ENCODE data around the gene ZCCHC14. TPM values are rescaled to one million over a fixed set of nuclear protein-coding genes. Genes with fewer than 3 reads are reported as not detected.

ZCCHC14 gene
- polyA plus RNA-seq, 3 donors, result 33.8 to 38.1 (median 36.9) TPM

DNA sequence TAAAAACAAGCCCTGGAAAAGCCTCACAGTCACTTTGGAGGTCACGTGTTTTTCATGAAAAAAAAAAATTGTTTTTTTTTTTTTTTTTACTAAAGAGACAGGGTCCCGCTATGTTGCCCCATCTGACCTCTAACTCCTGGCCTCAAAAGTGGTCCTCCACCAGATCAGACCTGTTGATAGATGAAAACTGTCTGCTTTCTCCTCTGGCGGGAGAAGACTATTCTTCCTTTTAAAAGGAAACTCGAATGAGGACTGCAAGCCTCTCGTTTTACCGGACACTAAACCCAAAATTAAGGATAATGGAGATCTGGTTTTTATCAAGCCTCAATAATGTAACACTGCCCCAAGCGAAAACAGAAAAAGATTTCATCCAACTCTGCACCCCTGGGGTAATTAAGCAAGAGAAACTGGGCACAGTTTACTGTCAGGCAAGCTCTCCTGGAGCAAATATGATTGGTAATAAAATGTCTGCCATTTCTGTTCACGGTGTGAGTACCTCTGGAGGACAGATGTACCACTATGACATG lies 25.8 kb downstream of the ZCCHC14 start:
- DNase-seq (ENCODE audit: extremely low read depth in 1 of 11, low read depth in 9 of 11, low spot score in 4 of 11), result no peak

- DNase-seq (ENCODE audit: extremely low read depth in 1 of 11, low read depth in 9 of 11, low spot score in 4 of 11), result no peak
Observed at GRCh38 chr16:87465879-87466278, 26.9 kb downstream of the ZCCHC14 start.

- DNase-seq (ENCODE audit: extremely low read depth in 1 of 11, low read depth in 9 of 11, low spot score in 4 of 11), result peak in 2 of 11 donors; percentile 28 to 43
Observed at GRCh38 chr16:87465306-87465705, 27.5 kb downstream of the ZCCHC14 start.

GRCh38 chr16:87464691-87465300 lies 28.0 kb downstream of the ZCCHC14 start:
- DNase-seq (ENCODE audit: extremely low read depth in 1 of 11, low read depth in 9 of 11, low spot score in 4 of 11), result no peak

DNA sequence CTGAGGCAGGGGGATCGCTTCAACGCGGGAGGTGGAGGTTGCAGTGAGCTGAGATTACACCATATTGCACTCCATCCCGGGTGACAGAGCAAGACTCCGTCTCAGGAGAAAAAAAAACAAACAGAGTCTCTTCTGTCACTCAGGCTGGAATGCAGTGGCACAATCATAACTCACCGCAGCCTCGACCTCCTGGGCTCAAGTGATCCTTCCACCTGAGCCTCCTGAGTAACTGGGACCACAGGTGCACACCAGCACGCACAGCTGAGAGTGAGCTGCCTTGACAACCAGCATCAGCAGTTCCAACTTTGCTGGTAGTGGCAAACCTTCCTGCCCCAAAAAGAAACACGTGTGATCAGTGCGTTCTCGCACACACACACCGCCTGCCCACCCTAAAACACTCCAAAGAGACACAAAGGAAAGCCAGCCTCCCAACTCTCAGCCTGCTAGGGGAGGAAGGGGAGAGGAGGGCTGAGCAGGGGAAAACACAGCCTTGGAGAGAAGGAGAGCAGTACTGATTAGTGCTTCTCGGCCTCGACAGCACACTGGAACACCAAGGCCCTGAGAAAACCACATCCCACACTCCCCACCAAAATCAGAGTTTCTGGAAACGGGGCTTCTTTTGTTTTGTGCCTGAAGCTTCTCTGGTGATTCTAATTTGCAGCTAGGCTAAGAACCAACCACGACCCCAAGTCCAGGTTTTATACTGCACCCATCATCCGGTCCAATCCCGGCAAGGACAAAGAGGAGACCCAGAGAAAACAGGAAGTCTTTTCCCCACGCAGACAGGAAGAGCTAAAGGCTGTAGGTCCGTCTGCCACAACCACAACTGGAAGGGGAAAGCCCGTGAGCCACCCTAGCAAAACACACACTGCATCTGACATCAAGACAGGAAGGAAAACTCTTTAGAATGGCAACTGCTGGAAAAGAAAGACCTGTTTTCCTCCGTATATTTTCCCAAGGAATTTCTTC lies 28.8 kb downstream of the ZCCHC14 start:
- DNase-seq (ENCODE audit: extremely low read depth in 1 of 11, low read depth in 9 of 11, low spot score in 4 of 11), result no peak

GRCh38 chr16:87461466-87461991 lies 31.3 kb downstream of the ZCCHC14 start:
- peak in 10 of 11 donors; percentile 55 to 85 (median 70) for DNase-seq (ENCODE audit: extremely low read depth in 1 of 11, low read depth in 9 of 11, low spot score in 4 of 11)

GRCh38 chr16:87460936-87461335 lies 31.9 kb downstream of the ZCCHC14 start:
- DNase-seq (ENCODE audit: extremely low read depth in 1 of 11, low read depth in 9 of 11, low spot score in 4 of 11), result no peak

DNA sequence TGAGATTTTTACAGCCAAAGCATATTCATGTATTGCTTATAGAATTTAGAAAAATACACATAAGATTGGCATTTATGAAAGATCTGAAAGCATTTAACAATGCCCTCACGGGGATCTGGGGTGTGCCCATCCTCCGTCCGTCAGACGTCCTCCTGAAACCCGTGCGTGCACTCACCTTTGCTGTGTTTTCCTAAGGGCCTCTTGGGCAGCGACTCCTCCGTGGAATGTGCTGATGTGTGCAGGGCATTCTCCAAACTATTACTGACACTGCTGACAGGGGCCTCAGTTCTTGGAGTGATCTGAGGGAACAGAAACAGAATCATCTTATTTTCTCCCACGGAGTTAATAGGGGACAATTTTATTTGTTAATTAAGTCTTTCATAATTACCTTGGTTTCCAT lies 33.0 kb downstream of the ZCCHC14 start:
- no peak for DNase-seq (ENCODE audit: extremely low read depth in 1 of 11, low read depth in 9 of 11, low spot score in 4 of 11)

DNA sequence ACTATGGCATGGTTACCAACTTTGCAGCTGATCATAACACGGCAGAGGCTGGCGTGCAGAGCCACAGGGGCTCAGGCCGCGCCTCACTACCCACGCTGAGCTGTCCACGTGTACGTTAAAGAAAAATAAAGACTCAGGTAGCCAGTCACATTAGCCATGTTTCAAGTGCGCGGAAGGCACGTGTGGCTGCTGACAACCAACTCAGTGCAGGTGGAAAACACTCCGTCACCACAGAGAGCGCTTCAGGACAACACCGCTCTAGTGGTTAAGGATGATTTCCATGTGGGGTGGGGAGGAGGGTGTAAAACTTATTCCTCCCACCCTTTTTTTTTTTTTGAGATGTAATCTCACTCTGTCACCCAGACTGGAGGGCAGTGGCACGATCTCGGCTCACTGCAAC lies 33.8 kb downstream of the ZCCHC14 start:
- no peak for DNase-seq (ENCODE audit: extremely low read depth in 1 of 11, low read depth in 9 of 11, low spot score in 4 of 11)

- no peak for DNase-seq (ENCODE audit: extremely low read depth in 1 of 11, low read depth in 9 of 11, low spot score in 4 of 11)
Observed at GRCh38 chr16:87458424-87458915, 34.4 kb downstream of the ZCCHC14 start.

DNA sequence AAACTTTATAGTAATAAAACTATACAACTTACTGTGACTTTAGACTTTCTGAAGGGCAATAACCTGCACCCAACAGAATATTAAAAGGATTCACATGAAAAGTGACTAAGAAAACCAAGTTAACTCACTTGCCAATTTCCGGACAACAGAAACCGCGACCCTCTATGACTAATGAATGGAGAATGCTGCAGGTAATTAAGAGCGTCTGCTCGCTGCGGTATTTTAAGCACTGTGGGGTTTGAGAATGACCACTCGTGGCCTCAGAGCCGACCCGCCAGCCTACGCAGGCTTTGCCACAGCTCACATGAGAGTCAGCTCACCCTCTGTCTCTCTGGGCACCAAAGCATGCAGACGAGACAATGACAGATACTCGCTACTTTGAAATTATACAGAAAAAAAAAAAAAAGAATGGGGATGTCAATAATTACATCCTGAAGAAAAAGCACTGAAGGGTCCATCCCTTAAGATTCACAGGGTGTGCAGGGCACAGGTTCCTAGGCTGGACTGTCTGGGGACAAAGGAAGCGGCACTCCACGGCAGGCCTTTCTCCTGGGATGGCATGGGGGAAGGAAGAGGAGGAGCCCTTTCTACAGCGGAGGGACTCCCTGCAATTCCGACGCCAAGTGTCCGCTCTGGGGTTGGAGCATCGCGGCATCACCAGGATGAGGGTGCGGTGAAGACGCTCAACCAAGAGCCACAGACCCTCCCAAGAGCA lies 35.0 kb downstream of the ZCCHC14 start:
- no peak for DNase-seq (ENCODE audit: extremely low read depth in 1 of 11, low read depth in 9 of 11, low spot score in 4 of 11)

DNA sequence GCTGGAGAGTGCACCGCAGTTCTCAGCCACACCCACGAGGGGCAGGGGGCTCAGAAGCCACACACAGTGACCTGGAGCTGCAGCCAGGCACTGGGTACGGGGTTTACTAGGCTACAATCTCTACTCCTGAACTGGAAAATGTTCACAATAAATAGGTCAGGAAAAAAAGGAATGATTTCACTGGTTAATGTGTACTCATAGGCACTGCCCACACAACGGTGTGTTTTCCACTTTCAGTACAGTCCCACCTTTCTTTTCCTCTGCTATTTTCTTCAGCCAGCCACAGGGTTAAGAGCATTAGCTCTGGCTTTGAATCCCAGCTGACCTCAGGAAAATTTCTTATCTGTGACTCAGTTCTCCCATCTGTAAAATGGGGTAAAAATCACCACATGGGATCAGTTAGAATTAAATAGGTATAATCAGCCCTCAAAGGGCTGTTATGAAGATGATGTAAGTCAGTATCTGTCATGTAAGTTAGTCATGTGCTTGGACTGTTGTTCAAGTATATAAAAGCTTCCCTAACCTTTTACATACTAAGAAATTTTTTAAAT lies 35.7 kb downstream of the ZCCHC14 start:
- DNase-seq (ENCODE audit: extremely low read depth in 1 of 11, low read depth in 9 of 11, low spot score in 4 of 11), result no peak

DNA sequence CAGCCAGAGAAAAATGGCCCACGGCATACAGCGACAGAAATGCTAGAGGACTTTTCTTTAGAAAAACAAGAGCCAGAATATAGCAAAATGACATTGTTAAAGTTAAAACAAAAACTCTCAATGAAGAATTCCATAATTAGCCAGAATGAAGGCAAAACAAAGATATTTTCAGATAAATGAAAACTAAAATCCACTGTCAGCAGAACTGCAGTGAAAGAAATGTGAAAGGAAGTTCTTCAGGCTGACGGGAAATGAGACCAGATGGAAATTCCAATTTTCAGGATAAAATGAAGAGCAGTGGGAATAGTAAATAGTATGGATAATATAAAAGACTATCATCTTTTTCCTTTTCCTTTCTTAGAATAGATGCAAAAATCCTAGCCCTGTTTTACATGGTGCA lies 38.4 kb downstream of the ZCCHC14 start:
- no peak for DNase-seq (ENCODE audit: extremely low read depth in 1 of 11, low read depth in 9 of 11, low spot score in 4 of 11)

- no peak for DNase-seq (ENCODE audit: extremely low read depth in 1 of 11, low read depth in 9 of 11, low spot score in 4 of 11)
Observed at GRCh38 chr16:87453326-87453725, 39.5 kb downstream of the ZCCHC14 start.

GRCh38 chr16:87451563-87452210 lies 41.1 kb downstream of the ZCCHC14 start:
- DNase-seq (ENCODE audit: extremely low read depth in 1 of 11, low read depth in 9 of 11, low spot score in 4 of 11), result no peak

- no peak for DNase-seq (ENCODE audit: extremely low read depth in 1 of 11, low read depth in 9 of 11, low spot score in 4 of 11)
Observed at GRCh38 chr16:87448866-87449265, 44.0 kb downstream of the ZCCHC14 start.

DNA sequence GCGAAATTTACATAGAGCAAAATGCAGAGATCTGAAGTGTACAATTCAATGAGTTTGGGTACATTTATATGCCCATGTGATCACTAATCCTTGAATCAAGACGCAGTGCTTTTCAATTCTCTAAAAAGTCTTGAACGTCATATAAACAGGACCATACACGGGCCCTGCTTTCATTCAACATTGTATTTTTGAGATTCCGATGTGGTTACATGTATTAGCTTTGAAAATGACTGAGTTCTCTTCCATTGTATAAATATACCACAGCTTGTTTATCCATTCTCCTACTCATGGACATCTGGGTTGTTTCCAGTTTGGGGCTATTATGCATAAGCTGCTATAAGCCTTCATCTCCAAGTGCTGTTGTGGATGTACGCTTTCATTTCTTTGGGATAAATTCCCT lies 45.5 kb downstream of the ZCCHC14 start:
- no peak for DNase-seq (ENCODE audit: extremely low read depth in 1 of 11, low read depth in 9 of 11, low spot score in 4 of 11)

DNA sequence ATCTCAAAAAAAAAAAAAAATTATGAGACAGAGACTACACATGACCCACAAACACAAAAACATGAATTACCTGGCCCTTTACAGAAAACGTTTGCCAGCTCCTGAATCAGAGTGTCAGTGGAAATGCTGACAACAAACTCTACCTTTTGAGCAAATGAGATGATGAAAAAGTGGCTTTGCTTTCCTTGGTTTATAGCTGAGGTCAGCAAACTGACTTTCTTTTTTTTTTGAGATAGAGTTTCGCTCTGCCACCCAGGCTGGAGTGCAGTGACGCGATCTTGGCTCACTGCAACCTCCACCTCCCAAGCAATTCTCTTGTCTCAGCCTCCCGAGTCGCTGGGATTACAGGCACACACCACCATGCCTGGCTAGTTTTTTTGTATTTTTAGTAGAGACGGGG lies 46.3 kb downstream of the ZCCHC14 start:
- DNase-seq (ENCODE audit: extremely low read depth in 1 of 11, low read depth in 9 of 11, low spot score in 4 of 11), result no peak
